Cardiac muscle cell (in vitro differentiated cells and primary cell): ENCODE measurements around the gene NRL. TPM values are rescaled to one million over a fixed set of nuclear protein-coding genes. Genes with fewer than 3 reads are reported as not detected.

Experiments used
- DNase-seq, 2 donors: peaks; one replicate each; pipeline versions ENCODE4 v3.0.0 to v3.0.0-alpha.2; 2010 to 2017; ENCODE audit warnings: low read depth in 1 of 2, low spot score in 1 of 2
- H3K27ac ChIP-seq: fragments of 200-600 bp; sonication (generic); 2 replicates; pipeline ENCODE4 v1.5.1; 2016
- H3K27me3 ChIP-seq: fragments of 200-600 bp; sonication (generic); 2 replicates; pipeline ENCODE4 v1.6.0; 2016; ENCODE audit warnings: control low read depth
- H3K36me3 ChIP-seq: fragments of 200-600 bp; sonication (generic); 2 replicates; pipeline ENCODE4 v1.5.1; 2016; ENCODE audit warnings: control low read depth
- H3K4me1 ChIP-seq: fragments of 200-600 bp; sonication (generic); 2 replicates; pipeline ENCODE4 v1.8.1; 2017; ENCODE audit warnings: low read depth, mild to moderate bottlenecking, mixed run types
- H3K4me3 ChIP-seq: fragments of 200-600 bp; sonication (generic); 2 replicates; pipeline ENCODE4 v1.5.1; 2016; ENCODE audit warnings: mild to moderate bottlenecking
- H3K9me3 ChIP-seq: fragments of 200-600 bp; sonication (generic); 2 replicates; pipeline ENCODE4 v1.5.1; 2017; ENCODE audit warnings: low read depth, mild to moderate bottlenecking, control low read depth
- CTCF ChIP-seq: IDR thresholded peaks from 2 replicates; pipeline ENCODE4 v1.5.1; 2012; ENCODE audit warnings: low read depth, mild to moderate bottlenecking, low read length
- polyA plus RNA-seq: library from polyadenylated mRNA; unstranded; fragments of >200 nt; fragmentation: Nextera tagmentation; extraction: Ambion mirVana; gene quantifications from 2 replicates; pipeline ENCODE4 v1.2.1, GENCODE V29; 2016
- total RNA-seq: library from RNA; depleted of rRNA; stranded (reverse); fragments of >200 nt; gene quantifications from 2 replicates; pipeline ENCODE4 v1.2.3, GENCODE V29; 2016

The NRL gene
- total and polyA plus RNA-seq, 2 experiments from 2014 or later: 4.2 to 5.1 TPM

GRCh38 chr14:24064091-24064795, 50.5 kb downstream of the NRL start:
- no peak for TF ChIP-seq CTCF
- Histone ChIP-seq H3K4me1 (no peaks in the 10 kb centered on the region), H3K4me3 (no peak overlapping the region), H3K27ac (no peak overlapping the region), H3K9me3 (no peaks in the 10 kb centered on the region), H3K36me3 (no peaks in the 10 kb centered on the region), H3K27me3 (no peaks in the 10 kb centered on the region)
- DNase-seq: no peak

- H3K27me3 ChIP-seq: no peaks in the 10 kb centered on the region
- DNase-seq: no peak
These were observed 51.4 kb downstream of the NRL start for GRCh38 chr14:24063263-24063836.

GRCh38 chr14:24062216-24062980, 52.4 kb downstream of the NRL start:
- no peaks in the 10 kb centered on the region for H3K4me1 ChIP-seq
- no peaks in the 10 kb centered on the region for H3K27me3 ChIP-seq
- H3K4me3 ChIP-seq: no peak overlapping the region
- H3K9me3 ChIP-seq: no peaks in the 10 kb centered on the region
- H3K27ac ChIP-seq: no peak overlapping the region
- no peaks in the 10 kb centered on the region for H3K36me3 ChIP-seq
- DNase-seq: no peak
- no peak for TF ChIP-seq CTCF

More at GRCh38 chr14:24063263-24063836, 51.4 kb downstream of the NRL start:
- Histone ChIP-seq H3K36me3 (no peaks in the 10 kb centered on the region), H3K4me3 (no peak overlapping the region), H3K27ac (no peak overlapping the region), H3K4me1 (no peaks in the 10 kb centered on the region), H3K9me3 (no peaks in the 10 kb centered on the region)
- no peak for TF ChIP-seq CTCF

GRCh38 chr14:24060984-24061913, 53.5 kb downstream of the NRL start:
- H3K4me1 ChIP-seq: no peaks in the 10 kb centered on the region
- H3K27me3 ChIP-seq: no peaks in the 10 kb centered on the region
- no peak for TF ChIP-seq CTCF
- H3K36me3 ChIP-seq: no peaks in the 10 kb centered on the region
- H3K27ac ChIP-seq: no peak overlapping the region
- no peak overlapping the region for H3K4me3 ChIP-seq
- DNase-seq: no peak
- no peaks in the 10 kb centered on the region for H3K9me3 ChIP-seq

- DNase-seq: no peak
- no peak for TF ChIP-seq CTCF
- H3K9me3 ChIP-seq: no peaks in the 10 kb centered on the region
These were observed 54.3 kb downstream of the NRL start for GRCh38 chr14:24060443-24060842.

More at GRCh38 chr14:24060443-24060842, 54.3 kb downstream of the NRL start:
- Histone ChIP-seq H3K36me3 (no peaks in the 10 kb centered on the region), H3K27ac (no peak overlapping the region), H3K27me3 (no peaks in the 10 kb centered on the region), H3K4me1 (no peaks in the 10 kb centered on the region), H3K4me3 (no peak overlapping the region)
